ENCODE data around the gene IRAK3. TPM values are rescaled to one million over a fixed set of nuclear protein-coding genes. Genes with fewer than 3 reads are reported as not detected.
"Not testable (repeated sequence)": the region's sequence is repeated elsewhere in the genome, so short reads cannot be mapped to it uniquely, and the experiment has no call there.

The IRAK3 gene
- total RNA-seq, 2 donors from 2014 or later: 0.27 to 0.59 TPM

DNA sequence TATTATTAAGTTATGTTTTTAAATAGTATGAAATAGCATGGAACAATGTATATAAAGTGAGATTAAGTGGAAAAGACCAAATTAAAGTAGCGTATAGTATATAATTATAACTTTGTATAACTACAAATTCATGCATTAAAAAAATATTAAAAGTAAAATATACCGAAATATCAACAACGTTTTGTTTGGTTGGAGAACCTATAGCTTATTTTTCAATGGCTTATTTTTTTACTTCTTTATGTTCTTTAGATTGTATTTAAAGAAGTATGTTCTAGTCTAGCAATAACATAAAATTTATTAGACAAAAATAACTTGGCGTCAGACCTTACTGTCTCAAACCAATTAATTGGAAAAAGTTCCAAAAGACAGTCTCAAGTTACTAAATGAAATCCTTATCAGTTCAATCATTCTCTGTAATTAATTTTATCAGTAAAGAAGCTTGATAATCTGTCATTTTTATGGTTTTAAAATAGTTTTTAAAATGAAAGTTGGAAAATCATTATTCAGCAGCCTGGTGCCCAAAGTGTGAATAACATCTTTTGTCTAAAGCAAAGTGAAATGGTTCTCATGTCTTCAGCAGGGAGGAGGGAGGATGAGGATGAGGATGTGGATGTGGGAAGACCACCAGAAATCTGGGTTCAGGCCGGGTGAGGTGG, 46.7 kb downstream of the IRAK3 start:
- no peak overlapping the region for H3K27ac ChIP-seq (ENCODE audit: low read depth, low read length)

DNA sequence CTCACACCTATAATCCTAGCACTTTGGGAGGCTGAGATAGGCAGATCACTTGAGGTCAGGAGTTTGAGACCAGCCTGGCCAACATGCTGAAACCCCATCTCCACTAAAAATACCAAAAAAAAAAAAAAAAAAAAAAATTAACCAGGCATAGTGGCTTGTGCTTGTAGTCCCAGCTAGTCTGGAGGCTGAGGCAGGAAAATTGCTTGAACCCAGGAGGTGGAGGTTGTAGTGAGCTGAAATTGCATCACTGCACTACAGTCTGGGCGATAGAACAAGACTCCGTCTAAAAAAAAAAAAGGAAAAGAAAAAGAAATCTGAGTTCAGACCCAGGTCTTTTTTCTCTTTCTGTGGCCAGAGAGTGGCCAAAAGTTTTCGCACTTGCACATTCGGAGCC, 47.3 kb downstream of the IRAK3 start:
- Mint-ChIP-seq H3K4me1 (peaks cover 47% of the 10 kb centered on the region), H3K4me3 (peak overlapping the region; percentile 55)
- H3K27me3 ChIP-seq (ENCODE audit: control insufficient read depth, insufficient read depth, low read length, poor library complexity, severe bottlenecking); DNase-seq; H3K36me3 ChIP-seq (ENCODE audit: control insufficient read depth, insufficient read depth, low read length); H3K9me3 ChIP-seq (ENCODE audit: control insufficient read depth, low read length); H3K27me3 Mint-ChIP-seq (ENCODE audit: insufficient read depth); H3K9ac ChIP-seq (ENCODE audit: extremely low read depth, low read length, poor library complexity, severe bottlenecking); H3K36me3 Mint-ChIP-seq (ENCODE audit: low read depth); H3K27ac ChIP-seq (ENCODE audit: low read depth, low read length); H3K9me3 Mint-ChIP-seq; H3K27ac Mint-ChIP-seq; H3K4me3 ChIP-seq (ENCODE audit: low read length): not testable (repeated sequence)
- peaks cover 15% of the 10 kb centered on the region for H3K4me1 ChIP-seq (ENCODE audit: control insufficient read depth, insufficient read depth, low read length)
- WGBS, 2 experiments (ENCODE audit: insufficient coverage in 1 of 2, insufficient read length in 1 of 2): 93% methylated on average over 4 of the region's 4 CpGs

More for the DNA sequence above, 46.7 kb downstream of the IRAK3 start:
- no peaks in the 10 kb centered on the region for H3K27me3 ChIP-seq (ENCODE audit: control insufficient read depth, insufficient read depth, low read length, poor library complexity, severe bottlenecking)
- Mint-ChIP-seq H3K27ac (no peak overlapping the region), H3K27me3 (ENCODE audit: insufficient read depth) (peaks cover 4% of the 10 kb centered on the region), H3K4me1 (peaks cover 42% of the 10 kb centered on the region), H3K4me3 (peak overlapping the region; percentile 55), H3K36me3 (ENCODE audit: low read depth) (no peaks in the 10 kb centered on the region), H3K9me3 (no peaks in the 10 kb centered on the region)
- no peaks in the 10 kb centered on the region for H3K9me3 ChIP-seq (ENCODE audit: control insufficient read depth, low read length)
- TF ChIP-seq CTCF (conservative IDR thresholded peaks at IDR 0.05): peak; percentile 54
- no peak for DNase-seq
- H3K4me3 ChIP-seq (ENCODE audit: low read length): peak overlapping the region; percentile 74
- peaks cover 15% of the 10 kb centered on the region for H3K4me1 ChIP-seq (ENCODE audit: control insufficient read depth, insufficient read depth, low read length)
- 80% methylated on average over 2 of the region's 5 CpGs; no CpG with 5 or more reads in 1 of the 2 experiments for WGBS, 2 experiments (ENCODE audit: insufficient coverage in 1 of 2, insufficient read length in 1 of 2)
- no peaks in the 10 kb centered on the region for H3K36me3 ChIP-seq (ENCODE audit: control insufficient read depth, insufficient read depth, low read length)
- peak overlapping the region; percentile 39 for H3K9ac ChIP-seq (ENCODE audit: extremely low read depth, low read length, poor library complexity, severe bottlenecking)

DNA sequence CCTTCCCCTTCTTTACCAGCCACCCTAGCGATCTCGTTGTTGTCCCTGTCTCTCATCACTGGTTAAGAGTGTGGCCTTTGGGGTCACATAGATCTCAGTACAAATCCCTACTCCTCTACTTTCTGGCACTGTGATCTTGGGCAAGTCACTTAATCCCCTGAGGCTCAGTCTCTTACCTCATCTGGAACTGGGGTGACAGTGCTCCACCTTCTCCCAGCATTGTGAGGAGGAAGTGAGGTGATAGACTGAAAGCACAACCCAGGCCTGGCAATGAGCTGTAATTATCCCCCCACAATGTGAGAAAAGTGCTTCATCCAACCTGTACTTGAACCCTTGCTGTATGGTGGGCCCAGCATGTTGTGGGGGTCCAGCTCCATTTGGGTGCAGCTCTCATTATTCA, 48.0 kb downstream of the IRAK3 start:
- Histone ChIP-seq H3K4me1 (ENCODE audit: control insufficient read depth, insufficient read depth, low read length) (peaks cover 16% of the 10 kb centered on the region), H3K4me3 (ENCODE audit: low read length) (no peak overlapping the region), H3K36me3 (ENCODE audit: control insufficient read depth, insufficient read depth, low read length) (no peaks in the 10 kb centered on the region), H3K9me3 (ENCODE audit: control insufficient read depth, low read length) (no peaks in the 10 kb centered on the region), H3K27ac (ENCODE audit: low read depth, low read length) (no peak overlapping the region), H3K9ac (ENCODE audit: extremely low read depth, low read length, poor library complexity, severe bottlenecking) (no peak overlapping the region), H3K27me3 (ENCODE audit: control insufficient read depth, insufficient read depth, low read length, poor library complexity, severe bottlenecking) (no peaks in the 10 kb centered on the region)
- DNase-seq: no peak
- Mint-ChIP-seq H3K27me3 (ENCODE audit: insufficient read depth) (peaks cover 4% of the 10 kb centered on the region), H3K27ac (no peak overlapping the region), H3K4me3 (no peak overlapping the region), H3K4me1 (peaks cover 46% of the 10 kb centered on the region), H3K36me3 (ENCODE audit: low read depth) (no peaks in the 10 kb centered on the region), H3K9me3 (no peaks in the 10 kb centered on the region)
- WGBS, 2 experiments (ENCODE audit: insufficient coverage in 1 of 2, insufficient read length in 1 of 2): 95% methylated on average over 2 of the region's 2 CpGs; no CpG with 5 or more reads in 1 of the 2 experiments
- no peak for TF ChIP-seq CTCF (conservative IDR thresholded peaks at IDR 0.05)

Measured in endodermal cell (in vitro differentiated cells).